Chondrocyte (in vitro differentiated cells): ENCODE data around the gene AK5. TPM values are rescaled to one million over a fixed set of nuclear protein-coding genes. Genes with fewer than 3 reads are reported as not detected.

Experiments
- DNase-seq: peaks from one replicate; pipeline ENCODE4 v3.0.0; 2021; ENCODE audit warnings: mixed read lengths, low spot score
- H3K27ac Mint-ChIP-seq: one replicate; pipeline ENCODE4 v1.8.0; 2021; ENCODE audit warnings: mild to moderate bottlenecking, moderate library complexity, mixed read lengths; ENCODE audit not compliant: unreplicated experiment
- H3K27me3 Mint-ChIP-seq: 2 replicates; pipeline ENCODE4 v1.8.0; 2021; ENCODE audit warnings: low read depth, mixed read lengths
- H3K36me3 Mint-ChIP-seq: 2 replicates; pipeline ENCODE4 v1.8.0; 2021; ENCODE audit warnings: low read depth, mixed read lengths
- H3K4me1 Mint-ChIP-seq: 2 replicates; pipeline ENCODE4 v1.8.0; 2021; ENCODE audit warnings: low read depth, mild to moderate bottlenecking, mixed read lengths
- H3K4me3 Mint-ChIP-seq: one replicate; pipeline ENCODE4 v1.8.0; 2021; ENCODE audit warnings: mild to moderate bottlenecking, moderate library complexity, mixed read lengths; ENCODE audit not compliant: unreplicated experiment
- H3K9me3 Mint-ChIP-seq: 2 replicates; pipeline ENCODE4 v1.8.0; 2021; ENCODE audit warnings: low read depth, mixed read lengths
- total RNA-seq: library from RNA; stranded (reverse); gene quantifications from 3 replicates; pipeline ENCODE4 v1.2.1, GENCODE V29; 2021
- TF ChIP-seq, protein P1 (sequence below): fragments of 200-600 bp; sonication (generic); IDR thresholded peaks from 2 replicates; pipeline ENCODE4 v1.5.0; 2021; ENCODE audit warnings: antibody characterized with exemption, mild to moderate bottlenecking, moderate library complexity

The AK5 gene
- total RNA-seq, 1 donor from 2014 or later, result 6.2 TPM

DNA sequence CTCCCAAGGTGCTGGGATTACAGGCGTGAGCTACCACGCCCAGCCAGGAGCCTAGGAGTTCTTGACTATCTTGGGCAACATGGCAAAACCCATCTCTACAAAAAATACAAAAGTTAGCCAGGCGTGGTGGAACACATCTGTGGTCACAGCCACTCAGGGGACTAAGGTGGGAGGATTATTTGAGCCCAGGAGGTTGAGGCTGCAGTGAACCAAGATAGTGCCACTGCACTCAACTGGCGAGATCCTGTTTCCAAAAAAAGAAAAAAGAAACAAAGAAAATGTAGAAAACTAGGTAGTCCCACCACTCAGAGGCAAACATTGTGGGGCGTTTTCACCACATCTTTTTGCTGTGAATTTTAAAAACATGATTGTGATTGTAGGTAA lies 259.3 kb downstream of the AK5 start:
- H3K27ac Mint-ChIP-seq, result no peak overlapping the region
- no peaks in the 10 kb centered on the region for H3K27me3 Mint-ChIP-seq
- H3K9me3 Mint-ChIP-seq, result no peaks in the 10 kb centered on the region
- no peaks in the 10 kb centered on the region for H3K36me3 Mint-ChIP-seq
- DNase-seq, result no peak
- TF ChIP-seq, protein P1, sequence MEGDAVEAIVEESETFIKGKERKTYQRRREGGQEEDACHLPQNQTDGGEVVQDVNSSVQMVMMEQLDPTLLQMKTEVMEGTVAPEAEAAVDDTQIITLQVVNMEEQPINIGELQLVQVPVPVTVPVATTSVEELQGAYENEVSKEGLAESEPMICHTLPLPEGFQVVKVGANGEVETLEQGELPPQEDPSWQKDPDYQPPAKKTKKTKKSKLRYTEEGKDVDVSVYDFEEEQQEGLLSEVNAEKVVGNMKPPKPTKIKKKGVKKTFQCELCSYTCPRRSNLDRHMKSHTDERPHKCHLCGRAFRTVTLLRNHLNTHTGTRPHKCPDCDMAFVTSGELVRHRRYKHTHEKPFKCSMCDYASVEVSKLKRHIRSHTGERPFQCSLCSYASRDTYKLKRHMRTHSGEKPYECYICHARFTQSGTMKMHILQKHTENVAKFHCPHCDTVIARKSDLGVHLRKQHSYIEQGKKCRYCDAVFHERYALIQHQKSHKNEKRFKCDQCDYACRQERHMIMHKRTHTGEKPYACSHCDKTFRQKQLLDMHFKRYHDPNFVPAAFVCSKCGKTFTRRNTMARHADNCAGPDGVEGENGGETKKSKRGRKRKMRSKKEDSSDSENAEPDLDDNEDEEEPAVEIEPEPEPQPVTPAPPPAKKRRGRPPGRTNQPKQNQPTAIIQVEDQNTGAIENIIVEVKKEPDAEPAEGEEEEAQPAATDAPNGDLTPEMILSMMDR, result no peak
- H3K4me1 Mint-ChIP-seq, result peaks cover 29% of the 10 kb centered on the region
- no peak overlapping the region for H3K4me3 Mint-ChIP-seq

DNA sequence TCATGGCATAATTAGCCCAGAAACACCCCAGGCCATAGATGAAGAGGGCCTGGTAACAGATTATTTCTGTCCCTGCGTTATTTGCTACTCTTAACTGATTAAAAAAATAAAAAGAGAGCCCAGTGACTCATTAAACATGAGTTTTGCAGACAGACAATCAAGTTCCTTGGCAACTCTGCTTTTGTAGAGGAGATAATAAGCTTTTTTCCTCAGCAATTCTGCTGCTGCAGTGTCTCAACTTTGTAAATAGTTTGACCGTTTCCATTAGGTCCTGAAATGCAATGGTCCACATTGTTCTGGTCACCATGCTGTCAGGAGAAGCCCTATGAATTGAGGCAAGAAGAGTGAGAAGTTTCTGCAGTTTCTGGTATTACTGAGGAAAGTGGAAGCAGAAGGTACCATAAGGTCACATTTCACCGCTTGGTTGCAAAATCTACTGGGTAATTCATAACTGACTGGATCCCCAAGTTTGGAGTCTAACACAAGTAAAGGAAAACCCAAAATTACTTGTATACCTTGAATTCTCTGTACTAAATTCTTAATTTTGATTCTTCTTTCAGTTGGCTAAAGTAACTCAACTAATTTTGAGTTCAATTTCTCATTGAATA lies 261.1 kb downstream of the AK5 start:
- Mint-ChIP-seq H3K4me3 (no peak overlapping the region), H3K4me1 (peaks cover 24% of the 10 kb centered on the region), H3K9me3 (no peaks in the 10 kb centered on the region), H3K36me3 (no peaks in the 10 kb centered on the region), H3K27me3 (no peaks in the 10 kb centered on the region), H3K27ac (no peak overlapping the region)
- TF ChIP-seq, protein P1, result no peak
- DNase-seq, result no peak

DNA sequence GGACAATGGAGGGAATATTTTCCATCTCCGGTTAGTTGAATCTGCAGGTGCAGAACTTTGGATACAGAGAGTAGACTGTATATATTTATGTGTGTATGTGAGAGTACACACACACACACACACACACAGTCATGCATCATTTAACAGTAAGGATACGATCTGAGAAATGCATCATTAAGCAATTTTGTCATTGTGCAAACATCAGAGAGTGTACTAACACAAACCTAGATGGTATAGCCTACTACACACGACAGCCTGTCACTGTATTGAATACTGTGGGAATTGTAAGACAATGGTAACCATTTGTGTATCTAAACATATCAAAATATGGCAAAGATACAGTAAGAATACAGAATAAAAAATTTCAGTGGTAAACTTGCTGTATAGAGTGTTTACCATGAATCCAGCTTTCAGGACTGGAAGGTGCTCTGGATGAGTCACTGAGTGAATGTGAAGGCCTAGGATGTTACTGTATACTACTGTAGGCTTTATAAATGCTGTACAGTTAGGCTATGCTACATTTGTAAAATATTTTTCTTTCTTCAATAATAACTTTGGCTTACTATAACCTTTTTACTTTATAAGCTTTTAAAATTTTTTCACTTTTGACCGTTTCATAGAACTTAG lies 262.1 kb downstream of the AK5 start:
- DNase-seq, result no peak
- no peak overlapping the region for H3K27ac Mint-ChIP-seq

DNA sequence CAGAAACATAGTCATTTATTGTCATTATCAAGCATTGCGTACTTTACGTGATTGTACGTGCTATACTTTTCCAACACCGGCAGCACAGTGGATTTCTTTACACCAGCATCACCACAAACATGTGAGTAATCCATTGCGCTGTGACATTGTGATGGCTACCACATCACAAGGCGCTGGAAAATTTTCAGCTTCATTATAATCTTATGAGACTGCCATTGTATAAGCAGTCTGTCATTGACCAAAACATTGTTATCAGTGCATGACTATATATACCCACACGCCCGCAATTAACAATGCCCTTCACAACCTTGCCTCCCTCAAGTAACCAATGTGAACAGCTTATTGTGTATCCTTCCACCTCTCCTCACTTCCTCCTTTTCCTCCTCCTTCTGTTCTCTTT lies 263.0 kb downstream of the AK5 start:
- TF ChIP-seq, protein P1, result no peak
- no peak for DNase-seq
- Mint-ChIP-seq H3K36me3 (no peaks in the 10 kb centered on the region), H3K4me3 (no peak overlapping the region), H3K27ac (no peak overlapping the region), H3K4me1 (peaks cover 11% of the 10 kb centered on the region), H3K27me3 (no peaks in the 10 kb centered on the region), H3K9me3 (no peaks in the 10 kb centered on the region)

More for the DNA sequence above, 262.1 kb downstream of the AK5 start:
- Mint-ChIP-seq H3K4me1 (peaks cover 20% of the 10 kb centered on the region), H3K4me3 (no peak overlapping the region), H3K27me3 (no peaks in the 10 kb centered on the region), H3K9me3 (no peaks in the 10 kb centered on the region), H3K36me3 (no peaks in the 10 kb centered on the region)
- TF ChIP-seq, protein P1, result no peak

DNA sequence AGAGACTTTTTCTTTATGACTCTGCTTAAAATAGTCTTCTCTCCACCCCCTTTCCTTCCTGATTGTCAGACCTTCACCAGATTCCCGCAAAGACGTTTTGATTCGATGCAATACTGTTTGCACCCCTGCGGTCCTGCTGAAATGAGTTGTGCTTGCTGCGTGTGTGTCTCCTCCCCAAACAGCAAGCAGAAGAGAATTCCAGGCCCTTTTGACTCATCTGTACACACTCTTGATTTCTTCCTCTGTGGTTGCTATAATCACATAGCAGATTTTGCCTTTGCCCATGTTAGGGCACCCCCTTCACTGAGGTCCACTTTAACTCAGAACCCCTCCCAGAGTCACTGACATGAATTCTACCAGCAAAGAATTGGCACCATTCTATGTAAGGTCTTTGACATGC lies 264.2 kb downstream of the AK5 start:
- Mint-ChIP-seq H3K36me3 (no peaks in the 10 kb centered on the region), H3K9me3 (no peaks in the 10 kb centered on the region), H3K27me3 (no peaks in the 10 kb centered on the region), H3K4me3 (no peak overlapping the region), H3K27ac (no peak overlapping the region), H3K4me1 (peaks cover 4% of the 10 kb centered on the region)
- TF ChIP-seq, protein P1, result no peak
- no peak for DNase-seq
